ENCODE measurements around the gene GAREM1. TPM values are rescaled to one million over a fixed set of nuclear protein-coding genes. Genes with fewer than 3 reads are reported as not detected.

GAREM1 gene
- total RNA-seq, 1 donor from 2014 or later, result 5.1 TPM

DNA sequence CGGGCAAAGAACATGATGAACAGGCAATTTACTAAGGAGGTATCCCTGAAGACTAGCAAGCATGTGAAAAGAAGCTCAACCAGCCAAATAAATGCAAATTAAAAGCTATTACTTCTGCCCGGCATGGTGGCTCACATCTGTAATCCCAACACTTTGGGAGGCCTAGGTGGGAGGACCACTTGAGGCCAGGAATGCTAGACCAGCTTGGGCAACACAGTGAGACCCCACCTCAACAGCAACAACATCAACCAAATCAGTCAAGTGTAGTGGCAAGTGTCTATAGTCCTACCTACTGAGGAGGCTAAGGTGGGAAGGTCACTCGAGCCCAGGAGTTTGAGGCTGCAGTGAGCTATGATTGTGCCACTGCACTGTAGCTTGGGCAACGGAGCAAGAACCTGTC lies 141.7 kb downstream of the GAREM1 start:
- Histone ChIP-seq H3K4me3 (no peak overlapping the region), H3K79me2 (ENCODE audit: low read depth) (no peaks in the 10 kb centered on the region), H3K9ac (no peak overlapping the region), H3K27ac (no peak overlapping the region), H3K27me3 (no peaks in the 10 kb centered on the region), H3K36me3 (no peaks in the 10 kb centered on the region), H2AFZ (replicated peaks) (no peak overlapping the region), H3K4me2 (no peak overlapping the region), H3F3A (ENCODE audit: low read depth) (no peaks in the 10 kb centered on the region), H4K20me1 (ENCODE audit: low read depth) (no peaks in the 10 kb centered on the region), H3K9me3 (ENCODE audit: low read depth) (no peaks in the 10 kb centered on the region), H3K4me1 (peaks cover 17% of the 10 kb centered on the region)
- no peak for DNase-seq (ENCODE audit: low spot score)
- no peaks in the 10 kb centered on the region for H3K27me3 Mint-ChIP-seq (ENCODE audit: insufficient read depth, low read depth)
- H3K4me1 Mint-ChIP-seq, result peaks cover 12% of the 10 kb centered on the region
- no peak overlapping the region for H3K4me3 Mint-ChIP-seq
- no peaks in the 10 kb centered on the region for H3K9me3 Mint-ChIP-seq
- TF ChIP-seq EZH2phosphoT487 (IDR thresholded peaks at IDR 0.05) (no peak), EZH2 (IDR thresholded peaks at IDR 0.05) (no peak)
- TF ChIP-seq, protein P1, sequence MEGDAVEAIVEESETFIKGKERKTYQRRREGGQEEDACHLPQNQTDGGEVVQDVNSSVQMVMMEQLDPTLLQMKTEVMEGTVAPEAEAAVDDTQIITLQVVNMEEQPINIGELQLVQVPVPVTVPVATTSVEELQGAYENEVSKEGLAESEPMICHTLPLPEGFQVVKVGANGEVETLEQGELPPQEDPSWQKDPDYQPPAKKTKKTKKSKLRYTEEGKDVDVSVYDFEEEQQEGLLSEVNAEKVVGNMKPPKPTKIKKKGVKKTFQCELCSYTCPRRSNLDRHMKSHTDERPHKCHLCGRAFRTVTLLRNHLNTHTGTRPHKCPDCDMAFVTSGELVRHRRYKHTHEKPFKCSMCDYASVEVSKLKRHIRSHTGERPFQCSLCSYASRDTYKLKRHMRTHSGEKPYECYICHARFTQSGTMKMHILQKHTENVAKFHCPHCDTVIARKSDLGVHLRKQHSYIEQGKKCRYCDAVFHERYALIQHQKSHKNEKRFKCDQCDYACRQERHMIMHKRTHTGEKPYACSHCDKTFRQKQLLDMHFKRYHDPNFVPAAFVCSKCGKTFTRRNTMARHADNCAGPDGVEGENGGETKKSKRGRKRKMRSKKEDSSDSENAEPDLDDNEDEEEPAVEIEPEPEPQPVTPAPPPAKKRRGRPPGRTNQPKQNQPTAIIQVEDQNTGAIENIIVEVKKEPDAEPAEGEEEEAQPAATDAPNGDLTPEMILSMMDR (IDR thresholded peaks at IDR 0.05), result no peak
- no peaks in the 10 kb centered on the region for H3K36me3 Mint-ChIP-seq
- no peak overlapping the region for H3K27ac Mint-ChIP-seq

DNA sequence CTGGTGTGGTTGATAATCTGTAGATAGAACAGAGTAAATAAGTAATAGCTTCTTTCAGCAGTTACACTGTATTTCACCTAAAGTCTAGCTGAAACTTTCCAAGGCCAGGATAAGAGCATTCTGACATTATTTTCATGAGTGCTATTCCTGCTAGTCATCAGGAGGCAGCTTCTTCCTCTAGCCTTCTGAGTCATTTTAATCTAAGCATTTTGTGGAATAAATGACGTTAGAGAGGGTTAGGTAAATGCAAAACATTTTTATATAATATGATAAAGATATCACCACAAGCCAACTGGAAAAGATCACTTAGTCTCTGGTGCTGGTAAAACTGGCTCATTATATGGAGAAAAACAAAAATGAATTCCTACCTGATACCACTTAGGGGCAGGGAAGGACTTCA lies 142.3 kb downstream of the GAREM1 start:
- H4K20me1 ChIP-seq (ENCODE audit: low read depth), result no peaks in the 10 kb centered on the region
- H2AFZ ChIP-seq (replicated peaks), result no peak overlapping the region
- Mint-ChIP-seq H3K9me3 (no peaks in the 10 kb centered on the region), H3K4me1 (peaks cover 15% of the 10 kb centered on the region), H3K4me3 (no peak overlapping the region), H3K36me3 (no peaks in the 10 kb centered on the region), H3K27me3 (ENCODE audit: insufficient read depth, low read depth) (no peaks in the 10 kb centered on the region), H3K27ac (no peak overlapping the region)
- H3F3A ChIP-seq (ENCODE audit: low read depth), result no peaks in the 10 kb centered on the region
- H3K4me2 ChIP-seq, result no peak overlapping the region
- no peaks in the 10 kb centered on the region for H3K27me3 ChIP-seq
- TF ChIP-seq EZH2phosphoT487 (IDR thresholded peaks at IDR 0.05), result no peak
- TF ChIP-seq, protein P1 (IDR thresholded peaks at IDR 0.05), result no peak
- no peak for TF ChIP-seq EZH2 (IDR thresholded peaks at IDR 0.05)
- DNase-seq (ENCODE audit: low spot score), result no peak
- no peaks in the 10 kb centered on the region for H3K9me3 ChIP-seq (ENCODE audit: low read depth)
- no peaks in the 10 kb centered on the region for H3K79me2 ChIP-seq (ENCODE audit: low read depth)
- no peak overlapping the region for H3K27ac ChIP-seq
- no peaks in the 10 kb centered on the region for H3K36me3 ChIP-seq
- H3K9ac ChIP-seq, result no peak overlapping the region
- peaks cover 15% of the 10 kb centered on the region for H3K4me1 ChIP-seq
- H3K4me3 ChIP-seq, result no peak overlapping the region

DNA sequence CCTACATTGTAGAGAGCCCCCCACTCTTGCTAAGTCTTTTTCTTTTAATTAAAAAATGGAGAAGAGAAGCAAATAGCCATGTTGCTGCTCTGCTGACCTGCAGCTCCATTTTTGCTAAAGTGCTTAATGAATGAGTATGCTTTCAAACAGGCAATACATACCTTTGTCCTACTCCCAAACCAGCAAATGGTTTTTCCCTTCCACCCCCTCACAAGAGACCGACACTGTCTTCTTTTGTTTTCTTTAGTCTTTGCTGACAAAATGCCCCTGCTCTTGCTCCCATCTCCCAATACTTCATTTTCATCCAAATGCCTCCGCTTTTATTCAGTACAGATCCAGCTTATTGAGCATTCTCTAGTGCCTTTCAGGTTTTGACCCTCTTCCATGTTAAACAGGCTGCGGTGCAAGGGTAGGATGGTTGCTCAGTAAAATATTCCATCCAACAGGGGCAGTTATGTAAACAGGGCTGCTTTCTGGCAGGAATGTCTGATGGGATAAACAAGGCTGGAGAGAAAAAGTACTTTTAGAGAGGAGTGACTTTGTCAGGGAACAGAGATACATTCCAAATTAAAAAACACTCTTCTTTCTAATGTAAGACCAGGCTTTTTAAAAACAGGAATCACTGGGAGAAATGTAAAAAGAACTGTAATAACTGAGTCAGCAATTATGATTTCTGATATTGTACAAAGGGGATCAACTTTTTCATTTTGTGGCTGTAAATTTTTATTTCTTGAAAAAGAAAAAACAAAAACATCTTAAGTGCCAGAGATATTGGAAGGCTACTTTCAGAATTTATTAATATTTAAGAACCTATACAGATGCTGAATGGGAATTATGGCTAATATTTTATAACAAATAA lies 144.0 kb downstream of the GAREM1 start:
- Mint-ChIP-seq H3K27ac (no peak overlapping the region), H3K27me3 (ENCODE audit: insufficient read depth, low read depth) (no peaks in the 10 kb centered on the region), H3K9me3 (no peaks in the 10 kb centered on the region), H3K36me3 (no peaks in the 10 kb centered on the region), H3K4me3 (no peak overlapping the region), H3K4me1 (peaks cover 15% of the 10 kb centered on the region)
- peaks cover 15% of the 10 kb centered on the region for H3K4me1 ChIP-seq
- peak overlapping the region; percentile 60 for H3K4me2 ChIP-seq
- no peaks in the 10 kb centered on the region for H3K36me3 ChIP-seq
- no peaks in the 10 kb centered on the region for H3K79me2 ChIP-seq (ENCODE audit: low read depth)
- no peak for TF ChIP-seq EZH2phosphoT487 (IDR thresholded peaks at IDR 0.05)
- TF ChIP-seq EZH2 (IDR thresholded peaks at IDR 0.05), result no peak
- H3K27me3 ChIP-seq, result no peaks in the 10 kb centered on the region
- H3F3A ChIP-seq (ENCODE audit: low read depth), result no peaks in the 10 kb centered on the region
- H3K9ac ChIP-seq, result no peak overlapping the region
- H4K20me1 ChIP-seq (ENCODE audit: low read depth), result no peaks in the 10 kb centered on the region
- no peak overlapping the region for H3K27ac ChIP-seq
- no peak for DNase-seq (ENCODE audit: low spot score)
- H3K4me3 ChIP-seq, result no peak overlapping the region
- peak overlapping the region; percentile 65 for H2AFZ ChIP-seq (replicated peaks)
- H3K9me3 ChIP-seq (ENCODE audit: low read depth), result no peaks in the 10 kb centered on the region

DNA sequence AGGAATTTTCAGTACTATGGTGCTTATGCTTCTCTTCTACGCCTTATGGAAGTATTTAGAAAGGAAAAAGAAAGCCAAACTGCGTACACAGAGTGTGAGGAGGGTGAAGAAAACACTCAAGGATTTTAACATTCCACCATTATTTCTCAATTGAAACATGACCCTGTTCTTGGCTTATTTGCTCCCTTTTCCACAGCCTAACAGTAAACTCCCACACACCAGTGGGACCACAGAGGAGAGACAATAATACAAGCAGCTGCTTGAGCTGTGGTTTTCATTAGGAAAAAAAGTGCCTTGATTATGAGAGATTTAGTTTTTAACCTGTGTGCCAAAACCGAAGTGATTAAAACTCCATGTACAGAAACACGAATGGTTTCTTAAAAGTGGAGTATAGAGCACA lies 146.5 kb downstream of the GAREM1 start:
- H3K79me2 ChIP-seq (ENCODE audit: low read depth), result no peaks in the 10 kb centered on the region
- no peaks in the 10 kb centered on the region for H3K9me3 Mint-ChIP-seq
- no peaks in the 10 kb centered on the region for H3F3A ChIP-seq (ENCODE audit: low read depth)
- H3K4me3 ChIP-seq, result no peak overlapping the region
- H3K27ac Mint-ChIP-seq, result no peak overlapping the region
- H3K27me3 ChIP-seq, result no peaks in the 10 kb centered on the region
- H3K36me3 ChIP-seq, result no peaks in the 10 kb centered on the region
- H3K27ac ChIP-seq, result no peak overlapping the region
- no peak overlapping the region for H3K4me3 Mint-ChIP-seq
- H3K9ac ChIP-seq, result no peak overlapping the region
- H3K27me3 Mint-ChIP-seq (ENCODE audit: insufficient read depth, low read depth), result no peaks in the 10 kb centered on the region
- no peak for DNase-seq (ENCODE audit: low spot score)
- H2AFZ ChIP-seq (replicated peaks), result no peak overlapping the region
- TF ChIP-seq EZH2 (IDR thresholded peaks at IDR 0.05), result no peak
- no peak for TF ChIP-seq EZH2phosphoT487 (IDR thresholded peaks at IDR 0.05)
- TF ChIP-seq, protein P1 (IDR thresholded peaks at IDR 0.05), result no peak
- no peaks in the 10 kb centered on the region for H3K36me3 Mint-ChIP-seq
- H3K4me1 Mint-ChIP-seq, result peaks cover 15% of the 10 kb centered on the region
- no peak overlapping the region for H3K4me2 ChIP-seq
- H3K4me1 ChIP-seq, result peaks cover 15% of the 10 kb centered on the region
- no peaks in the 10 kb centered on the region for H3K9me3 ChIP-seq (ENCODE audit: low read depth)
- no peaks in the 10 kb centered on the region for H4K20me1 ChIP-seq (ENCODE audit: low read depth)

All from neural progenitor cell (in vitro differentiated cells).